Measurements from ENCODE around the gene GATAD2B.

DNA sequence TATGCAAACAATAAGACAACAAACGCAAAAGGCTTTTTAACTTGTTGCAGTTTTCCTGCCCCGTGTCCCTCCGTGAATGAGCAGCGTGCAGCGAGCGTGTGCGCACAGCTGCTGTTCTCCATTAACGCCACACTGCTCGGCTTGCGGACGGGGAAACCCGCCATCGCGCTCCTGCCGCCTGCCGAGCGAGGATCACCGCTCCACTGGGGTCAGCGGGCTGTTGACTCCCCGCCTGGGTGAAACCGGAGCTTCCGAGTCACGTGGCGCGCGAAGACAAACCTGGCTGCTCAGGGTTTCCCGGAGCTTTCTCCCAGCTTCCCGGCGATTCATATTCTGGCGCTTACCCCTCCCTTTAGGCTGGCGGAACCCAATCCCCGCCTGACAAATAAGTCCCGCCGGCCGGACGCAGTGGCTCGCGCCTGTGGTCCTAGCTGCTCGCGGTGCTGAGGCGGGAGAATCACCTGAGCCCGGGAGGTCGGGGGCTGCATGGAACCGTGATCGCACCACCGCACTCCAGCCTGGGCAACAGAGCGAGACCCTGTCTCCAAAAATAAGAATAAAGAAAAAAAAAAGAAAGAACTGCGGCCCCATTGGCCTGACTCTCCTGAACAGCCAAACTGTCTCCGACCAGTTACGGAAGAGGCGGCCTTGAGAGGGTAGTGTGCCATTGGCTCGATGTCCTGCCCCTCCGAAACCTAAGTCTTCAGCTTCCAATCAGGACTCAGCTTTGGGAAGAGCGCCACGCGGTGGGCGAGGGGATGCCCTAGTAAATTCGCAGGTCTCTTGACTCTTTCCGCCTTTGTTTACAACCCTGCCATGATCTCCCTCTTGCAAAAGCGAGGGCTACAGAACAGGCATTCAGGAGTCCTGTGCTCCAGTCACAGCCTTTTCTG lies 44.6 kb upstream of the GATAD2B start, which contains the start of gene CREB3L4:
- TF ChIP-seq, protein P1, sequence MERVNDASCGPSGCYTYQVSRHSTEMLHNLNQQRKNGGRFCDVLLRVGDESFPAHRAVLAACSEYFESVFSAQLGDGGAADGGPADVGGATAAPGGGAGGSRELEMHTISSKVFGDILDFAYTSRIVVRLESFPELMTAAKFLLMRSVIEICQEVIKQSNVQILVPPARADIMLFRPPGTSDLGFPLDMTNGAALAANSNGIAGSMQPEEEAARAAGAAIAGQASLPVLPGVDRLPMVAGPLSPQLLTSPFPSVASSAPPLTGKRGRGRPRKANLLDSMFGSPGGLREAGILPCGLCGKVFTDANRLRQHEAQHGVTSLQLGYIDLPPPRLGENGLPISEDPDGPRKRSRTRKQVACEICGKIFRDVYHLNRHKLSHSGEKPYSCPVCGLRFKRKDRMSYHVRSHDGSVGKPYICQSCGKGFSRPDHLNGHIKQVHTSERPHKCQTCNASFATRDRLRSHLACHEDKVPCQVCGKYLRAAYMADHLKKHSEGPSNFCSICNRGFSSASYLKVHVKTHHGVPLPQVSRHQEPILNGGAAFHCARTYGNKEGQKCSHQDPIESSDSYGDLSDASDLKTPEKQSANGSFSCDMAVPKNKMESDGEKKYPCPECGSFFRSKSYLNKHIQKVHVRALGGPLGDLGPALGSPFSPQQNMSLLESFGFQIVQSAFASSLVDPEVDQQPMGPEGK (CRISPR knock-in tag; IDR thresholded peaks at IDR 0.05; ENCODE audit: borderline replicate concordance), result no peak
- TF ChIP-seq ZFP3 (CRISPR knock-in tag; IDR thresholded peaks at IDR 0.05) (0 out of 2 replicates have a peak, but pooled peaks have one; percentile 14), SNAI2 (CRISPR knock-in tag; IDR thresholded peaks at IDR 0.05) (no peak), BACH2 (CRISPR knock-in tag; IDR thresholded peaks at IDR 0.05; ENCODE audit: borderline replicate concordance) (no peak), ZFP30 (CRISPR knock-in tag; IDR thresholded peaks at IDR 0.05) (no peak), CSDC2 (CRISPR knock-in tag; IDR thresholded peaks at IDR 0.05) (no peak), TOX (CRISPR knock-in tag; IDR thresholded peaks at IDR 0.05; ENCODE audit: borderline replicate concordance) (no peak), ARNTL (CRISPR knock-in tag; IDR thresholded peaks at IDR 0.05; ENCODE audit: borderline replicate concordance, low read depth) (no peak), RARB (CRISPR knock-in tag; IDR thresholded peaks at IDR 0.05) (no peak)
